Activated CD8-positive, alpha-beta T cell treated with anti-CD3 and anti-CD28 coated beads for 36 hours (primary cell): ENCODE measurements around the gene SAMD4B. TPM values are rescaled to one million over a fixed set of nuclear protein-coding genes. Genes with fewer than 3 reads are reported as not detected.

Experiments used
- ATAC-seq: fragments of 200-7000 bp; cut with Tn5 transposase; one replicate; pipeline ENCODE4 v1.10.0; 2021; ENCODE audit warnings: mild to moderate bottlenecking, moderate library complexity
- CTCF ChIA-PET: fragments of 350-600 bp; sonication (Branson Sonifier 250); formaldehyde crosslinking; loops from one replicate; lab custom pipeline; 2021; ENCODE audit warnings: antibody characterized with exemption; lab: Charles Lee
- POLR2A ChIA-PET: fragments of 350-600 bp; sonication (Branson Sonifier 250); formaldehyde crosslinking; loops from one replicate; lab custom pipeline; 2021; ENCODE audit warnings: antibody characterized with exemption; lab: Charles Lee
- DNase-seq: peaks from one replicate; pipeline ENCODE4 v3.0.0-alpha.2; 2020
- H3K27ac Mint-ChIP-seq: one replicate; pipeline ENCODE4 v1.8.0; 2021; ENCODE audit warnings: mild to moderate bottlenecking, mixed read lengths
- H3K27me3 Mint-ChIP-seq: one replicate; pipeline ENCODE4 v1.8.0; 2021; ENCODE audit warnings: mixed read lengths
- H3K36me3 Mint-ChIP-seq: one replicate; pipeline ENCODE4 v1.8.0; 2021; ENCODE audit warnings: low read depth, mixed read lengths
- H3K4me1 Mint-ChIP-seq: one replicate; pipeline ENCODE4 v1.8.0; 2021; ENCODE audit warnings: low read depth, mixed read lengths
- H3K4me3 Mint-ChIP-seq: one replicate; pipeline ENCODE4 v1.8.0; 2021; ENCODE audit warnings: mild to moderate bottlenecking, moderate library complexity, mixed read lengths
- H3K9me3 Mint-ChIP-seq: one replicate; pipeline ENCODE4 v1.8.0; 2021; ENCODE audit warnings: mixed read lengths
- intact Hi-C: fragments of 100-400 bp; cut with micrococcal nuclease; formaldehyde crosslinking; loops from one replicate; pipeline ENCODE4 v1.10.0; 2022
- total RNA-seq, 2 experiments: library from RNA; stranded (reverse); gene quantifications; one replicate each; pipeline ENCODE4 v1.2.3, GENCODE V29; 2021
- TF ChIP-seq, protein P1 (sequence below): fragments of 200-600 bp; IDR thresholded peaks from one replicate; pipeline ENCODE4 v1.8.0; 2022; ENCODE audit warnings: antibody characterized with exemption, mild to moderate bottlenecking

SAMD4B gene
- total RNA-seq, 2 experiments from 2014 or later: 35.5 to 37.1 TPM

GRCh38 chr19:39303373-39304184 is 38.6 kb upstream of the SAMD4B start:
- ATAC-seq: no peak
- TF ChIP-seq, protein P1, sequence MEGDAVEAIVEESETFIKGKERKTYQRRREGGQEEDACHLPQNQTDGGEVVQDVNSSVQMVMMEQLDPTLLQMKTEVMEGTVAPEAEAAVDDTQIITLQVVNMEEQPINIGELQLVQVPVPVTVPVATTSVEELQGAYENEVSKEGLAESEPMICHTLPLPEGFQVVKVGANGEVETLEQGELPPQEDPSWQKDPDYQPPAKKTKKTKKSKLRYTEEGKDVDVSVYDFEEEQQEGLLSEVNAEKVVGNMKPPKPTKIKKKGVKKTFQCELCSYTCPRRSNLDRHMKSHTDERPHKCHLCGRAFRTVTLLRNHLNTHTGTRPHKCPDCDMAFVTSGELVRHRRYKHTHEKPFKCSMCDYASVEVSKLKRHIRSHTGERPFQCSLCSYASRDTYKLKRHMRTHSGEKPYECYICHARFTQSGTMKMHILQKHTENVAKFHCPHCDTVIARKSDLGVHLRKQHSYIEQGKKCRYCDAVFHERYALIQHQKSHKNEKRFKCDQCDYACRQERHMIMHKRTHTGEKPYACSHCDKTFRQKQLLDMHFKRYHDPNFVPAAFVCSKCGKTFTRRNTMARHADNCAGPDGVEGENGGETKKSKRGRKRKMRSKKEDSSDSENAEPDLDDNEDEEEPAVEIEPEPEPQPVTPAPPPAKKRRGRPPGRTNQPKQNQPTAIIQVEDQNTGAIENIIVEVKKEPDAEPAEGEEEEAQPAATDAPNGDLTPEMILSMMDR: no peak
- Mint-ChIP-seq H3K4me1 (peaks cover 2% of the 10 kb centered on the region), H3K9me3 (no peaks in the 10 kb centered on the region), H3K36me3 (peaks cover 5% of the 10 kb centered on the region), H3K4me3 (no peak overlapping the region), H3K27ac (no peak overlapping the region), H3K27me3 (no peaks in the 10 kb centered on the region)
- intact Hi-C loops: no loop called here
- ChIA-PET POLR2A (interaction anchor here (1.2 kb wide), 1 partner anchor 32 kb away, joined by 3 read pairs; no protein-coding TSS in a partner anchor), CTCF (interaction anchor here (1.4 kb wide), 1 partner anchor 24 kb away, joined by 4 read pairs; no protein-coding TSS in a partner anchor)
- no peak for DNase-seq

DNA sequence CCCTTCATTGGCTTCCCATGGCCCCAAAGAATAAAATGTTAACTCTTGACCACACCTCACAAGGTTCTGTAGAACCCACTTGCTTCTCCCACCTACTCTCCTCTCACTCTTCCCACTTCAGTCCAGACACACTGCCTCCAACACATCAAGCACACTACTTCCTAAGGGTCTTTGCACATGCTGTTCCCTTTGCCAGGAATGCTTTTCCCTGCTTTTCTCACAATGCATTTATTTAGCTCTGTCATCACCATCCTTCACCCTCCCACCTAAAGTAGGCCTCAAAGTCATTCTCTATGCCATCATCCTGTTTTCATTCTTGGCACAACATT is 38.1 kb upstream of the SAMD4B start:
- POLR2A ChIA-PET: interaction anchor here (1.2 kb wide), 1 partner anchor 31 kb away, joined by 3 read pairs; no protein-coding TSS in a partner anchor
- TF ChIP-seq, protein P1: no peak
- Mint-ChIP-seq H3K27ac (no peak overlapping the region), H3K27me3 (no peaks in the 10 kb centered on the region), H3K9me3 (no peaks in the 10 kb centered on the region), H3K4me1 (no peaks in the 10 kb centered on the region), H3K4me3 (no peak overlapping the region), H3K36me3 (peaks cover 5% of the 10 kb centered on the region)
- no peak for DNase-seq
- CTCF ChIA-PET: interaction anchor here (1.4 kb wide), 1 partner anchor 24 kb away, joined by 4 read pairs; no protein-coding TSS in a partner anchor
- intact Hi-C loops: no loop called here
- no peak for ATAC-seq

DNA sequence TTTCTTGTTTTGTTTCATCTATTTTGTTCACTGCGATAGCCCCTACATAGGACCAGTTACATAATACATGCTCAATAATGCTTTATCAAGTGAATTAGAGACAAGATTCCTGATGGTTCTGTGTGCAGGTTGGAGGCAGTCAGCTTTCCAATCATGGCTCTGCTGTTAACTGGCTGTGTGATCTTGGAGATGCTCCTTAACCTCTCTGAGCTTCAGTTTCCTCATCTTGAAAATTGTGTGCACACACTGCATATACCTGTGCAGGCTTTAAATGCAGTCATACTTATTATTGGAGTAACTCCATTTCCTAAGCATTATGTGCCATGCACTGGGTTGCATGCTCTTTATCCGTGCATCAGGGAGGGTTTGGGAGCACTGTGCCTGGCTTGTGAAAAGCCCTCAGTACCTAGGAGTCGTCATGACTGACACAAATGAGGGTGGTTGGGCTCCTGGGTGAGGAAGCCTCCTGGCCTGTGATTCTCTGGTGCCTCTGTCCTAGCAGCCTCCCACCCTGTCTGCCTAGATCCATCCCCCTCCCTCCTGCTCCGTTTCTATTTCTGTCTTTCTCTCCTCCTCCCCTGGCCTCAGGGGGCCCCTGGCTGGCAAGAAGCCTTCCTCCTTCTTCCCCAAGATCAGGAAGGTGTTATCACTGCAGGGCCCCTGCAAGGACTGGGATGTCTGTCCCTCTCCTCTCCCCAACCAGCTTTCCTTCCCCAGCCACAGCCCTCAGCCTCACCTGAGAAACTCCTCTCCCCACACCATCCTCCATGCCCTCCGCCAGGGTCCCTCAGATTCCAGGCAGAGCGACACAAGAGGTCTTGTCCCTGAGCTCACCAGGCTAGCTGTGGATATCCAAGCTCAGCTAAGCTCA is 37.3 kb upstream of the SAMD4B start:
- no peaks in the 10 kb centered on the region for H3K9me3 Mint-ChIP-seq
- H3K4me3 Mint-ChIP-seq: no peak overlapping the region
- no peak for DNase-seq
- TF ChIP-seq, protein P1: no peak
- H3K27ac Mint-ChIP-seq: no peak overlapping the region
- intact Hi-C loops: no loop called here
- no peaks in the 10 kb centered on the region for H3K4me1 Mint-ChIP-seq
- no peak for ATAC-seq
- POLR2A ChIA-PET: interaction anchor here (1.2 to 1.3 kb wide), 2 partner anchors 13 to 30 kb away, joined by 3 read pairs; no protein-coding TSS in a partner anchor
- H3K27me3 Mint-ChIP-seq: no peaks in the 10 kb centered on the region
- peaks cover 5% of the 10 kb centered on the region for H3K36me3 Mint-ChIP-seq
- CTCF ChIA-PET: no interaction called here

DNA sequence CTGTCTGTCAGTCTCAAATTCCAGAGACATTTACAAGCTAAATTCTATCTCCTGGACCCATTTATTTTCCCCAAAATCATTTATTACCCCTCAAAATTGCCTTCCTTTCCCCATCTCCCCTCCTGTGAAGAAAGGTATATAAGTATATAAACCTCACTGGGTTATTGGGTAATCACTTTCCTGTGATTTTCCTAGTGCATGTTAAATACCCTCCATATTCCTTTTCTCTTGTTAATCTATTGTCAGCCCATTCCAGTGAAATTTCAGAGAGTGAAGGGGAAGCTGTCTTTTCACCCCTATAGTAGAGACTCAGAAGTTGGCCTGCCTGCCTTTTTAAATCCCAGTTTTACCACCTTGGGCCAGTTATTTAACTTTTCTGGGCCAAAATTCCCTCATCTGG is 36.1 kb upstream of the SAMD4B start:
- ATAC-seq (no peak), DNase-seq (no peak)
- no peak overlapping the region for H3K4me3 Mint-ChIP-seq
- no peaks in the 10 kb centered on the region for H3K9me3 Mint-ChIP-seq
- POLR2A ChIA-PET: interaction anchor here (1.3 kb wide), 1 partner anchor 14 kb away, joined by 3 read pairs; no protein-coding TSS in a partner anchor
- no peaks in the 10 kb centered on the region for H3K27me3 Mint-ChIP-seq
- no peak overlapping the region for H3K27ac Mint-ChIP-seq
- H3K4me1 Mint-ChIP-seq: peaks cover 9% of the 10 kb centered on the region
- TF ChIP-seq, protein P1: no peak
- CTCF ChIA-PET: no interaction called here
- peaks cover 5% of the 10 kb centered on the region for H3K36me3 Mint-ChIP-seq
- intact Hi-C loops: no loop called here
